Erythroblast (primary cell): Measurements from ENCODE around the gene MYOZ3.

ENCODE experiments used
- GATA1 ChIP-seq: IDR thresholded peaks from 2 replicates; pipeline ENCODE4 v1.6.1; 2011; ENCODE audit warnings: low read depth, mild to moderate bottlenecking, control low read depth, low read length, moderate library complexity
- POLR2A ChIP-seq: IDR thresholded peaks from 2 replicates; pipeline ENCODE4 v1.6.1; 2011; ENCODE audit warnings: mild to moderate bottlenecking, low read length

GRCh38 chr5:150689120-150689519 is 28.1 kb downstream of the MYOZ3 start:
- TF ChIP-seq POLR2A (no peak), GATA1 (no peak)
